Heart right ventricle (tissue), 16 donors: ENCODE measurements around the gene CHST5. TPM values are rescaled to one million over a fixed set of nuclear protein-coding genes. Genes with fewer than 3 reads are reported as not detected.
A peak's percentile ranks its signal among the peaks of the same experiment; 100 is the strongest.

Experiments used
- ATAC-seq, 8 donors: fragments of 200-7000 bp; cut with Tn5 transposase; one replicate each; pipeline ENCODE4 v1.9.1; 2020; ENCODE audit warnings: mild to moderate bottlenecking in 8 of 8, moderate library complexity in 8 of 8, moderate number of reproducible peaks in 1 of 8
- DNase-seq, 2 donors: peaks; one replicate each; pipeline ENCODE4 v3.0.0-alpha.2; 2020
- H3K27ac ChIP-seq, 10 donors: fragments of 200-600 bp; sonication (generic) in 2 of 10; one replicate each; pipeline versions ENCODE4 v1.5.0 to v1.8.0; 2020 to 2022; ENCODE audit warnings: mild to moderate bottlenecking in 3 of 10
- H3K27me3 ChIP-seq, 7 donors: fragments of 200-600 bp; one replicate each; pipeline ENCODE4 v1.8.0; 2021 to 2022; ENCODE audit warnings: mild to moderate bottlenecking in 2 of 7
- H3K36me3 ChIP-seq, 9 donors: fragments of 200-600 bp; sonication (generic) in 1 of 9; one replicate each; pipeline versions ENCODE4 v1.5.0 to v1.8.0; 2020 to 2022; ENCODE audit warnings: mild to moderate bottlenecking in 2 of 9
- H3K4me1 ChIP-seq, 9 donors: fragments of 200-600 bp; sonication (generic) in 1 of 9; one replicate each; pipeline versions ENCODE4 v1.5.0 to v1.8.0; 2020 to 2022; ENCODE audit warnings: mild to moderate bottlenecking in 4 of 9
- H3K4me3 ChIP-seq, 10 donors: fragments of 200-600 bp; sonication (generic) in 2 of 10; one replicate each; pipeline versions ENCODE4 v1.5.0 to v1.8.0; 2020 to 2022; ENCODE audit warnings: mild to moderate bottlenecking in 7 of 10, moderate library complexity in 2 of 10
- H3K9me3 ChIP-seq, 11 donors: fragments of 200-600 bp in 10 of 11; sonication (generic) in 2 of 11; one replicate each; pipeline versions ENCODE4 v1.5.0 to v1.8.0; 2013 to 2022; ENCODE audit warnings: mild to moderate bottlenecking in 2 of 11, control low read depth in 1 of 11, moderate library complexity in 1 of 11
- CTCF ChIP-seq, 9 donors: fragments of 200-600 bp; sonication (generic) in 2 of 9; IDR thresholded peaks; one replicate each; pipeline versions ENCODE4 v1.5.0 to v1.8.0; 2021 to 2022; ENCODE audit warnings: antibody characterized with exemption in 9 of 9, mild to moderate bottlenecking in 5 of 9, moderate library complexity in 1 of 9
- WGBS, 2 donors: extraction: QIAGEN DNeasy Blood & Tissue Kit; methylation state at CpG; one replicate each; pipeline ENCODE4 v1.1.7; 2013; ENCODE audit warnings: inconsistent platforms in 1 of 2; 5-methylcytosine and 5-hydroxymethylcytosine counted together
- intact Hi-C, 10 donors: fragments of 100-400 bp; cut with DNase I; formaldehyde crosslinking; loops; one replicate each; pipeline versions ENCODE4 v1.11.1 to v1.14.2; 2022
- polyA plus RNA-seq, 2 donors: library from polyadenylated mRNA; stranded (reverse); fragments of 200-250 nt; gene quantifications; one replicate each; pipeline ENCODE4 v1.2.3, GENCODE V29; 2013
- total RNA-seq, 10 donors: library from RNA; stranded (reverse); fragmentation: NEBNext Ultra II Directional in 3 of 10; extraction: Animal tissue kit (Norgen Biotek cat#: 25700) in 3 of 10; gene quantifications; one replicate each; pipeline versions ENCODE4 v1.2.1 to v1.2.4, GENCODE V29; 2021 to 2023
- donor health status: Arrhythmogenic right ventricular cardiomyopathy.
- donor health status: ischemic (EF 13 %, LVEDD 7.1; RV severe dilation, severe dysfunction).
- donor health status: healthy with polysubstance abuse.
- donor health status: DM: no; HTN: yes; CAD: no.
- donor health status: DM: no; HTN: no; CAD: no.
- donor health status: ischemic (EF 25% LVEDD 6.9; RV normal size, moderate dysfunction).
- donor health status: ischemic (EF 25% LVEDD 5.7; RV mildly dilated, moderate dysfunction).
- donor health status: healthy.
- donor health status: DM: yes; HTN: yes; CAD: no.
- donor health status: Ischemic cardiomyopathy.
- donor health status: ischemic (EF 35%, LVEDD 5.7; RV mildly dilated, moderate dysfunction).
- donor health status: nonischemic (EF 11% LVEDD 7.7; RV severe dilation, severe dysfunction).
- donor health status: DM: yes; HTN: yes; CAD: no.
- donor health status: PGD.
- donor health status: ischemic (EF 29% LVEDD 5.4; RV normal size, mild dysfunction).
- donor health status: nonischemic (EF 23%, LVEDD 6.1; RV moderate dilation, normal function).

Gene CHST5
- total and polyA plus RNA-seq, 12 donors, result 0.08 to 1.4 (median 0.48) TPM; not detected in 1

- H3K27ac ChIP-seq, result peak overlapping the region in 4 of 10 donors; percentile 15 to 43 (median 31)
- WGBS, 2 donors, result 3% methylated on average over 26 of the region's 26 CpGs
- intact Hi-C loops, result no loop called here
These were observed 41.2 kb downstream of the CHST5 start for GRCh38 chr16:75494661-75495075.

GRCh38 chr16:75494184-75494583 lies 41.7 kb downstream of the CHST5 start:
- DNase-seq (no peak), ATAC-seq (no peak)
- peak overlapping the region in 8 of 10 donors; percentile 26 to 58 (median 55) for H3K4me3 ChIP-seq
- H3K4me1 ChIP-seq, result peaks cover 0 to 20% (median 11%) of the 10 kb centered on the region in 9 donors
- no peaks in the 10 kb centered on the region for H3K36me3 ChIP-seq
- WGBS, 2 donors, result 64 to 66% methylated on average over 5 of the region's 5 CpGs
- H3K27me3 ChIP-seq, result peaks cover 0 to 35% (median 6%) of the 10 kb centered on the region in 7 donors
- no peak for TF ChIP-seq CTCF (IDR thresholded peaks at IDR 0.05)
- no peaks in the 10 kb centered on the region for H3K9me3 ChIP-seq
- intact Hi-C loops, result no loop called here
- H3K27ac ChIP-seq, result no peak overlapping the region

More at GRCh38 chr16:75494661-75495075, 41.2 kb downstream of the CHST5 start:
- Histone ChIP-seq H3K4me3 (peak overlapping the region; percentile 23 to 58 (median 54)), H3K9me3 (no peaks in the 10 kb centered on the region), H3K4me1 (peaks cover 0 to 24% (median 11%) of the 10 kb centered on the region in 9 donors), H3K27me3 (peaks cover 0 to 35% (median 6%) of the 10 kb centered on the region in 7 donors), H3K36me3 (no peaks in the 10 kb centered on the region)
- TF ChIP-seq CTCF (IDR thresholded peaks at IDR 0.05), result no peak
- peak in 5 of 8 donors; percentile 2 to 13 (median 4) for ATAC-seq
- DNase-seq, result no peak

- DNase-seq, result no peak
- Histone ChIP-seq H3K4me3 (no peak overlapping the region), H3K4me1 (peaks cover 0 to 16% (median 11%) of the 10 kb centered on the region in 9 donors), H3K36me3 (no peaks in the 10 kb centered on the region), H3K9me3 (no peaks in the 10 kb centered on the region), H3K27me3 (peaks cover 0 to 35% (median 6%) of the 10 kb centered on the region in 7 donors), H3K27ac (no peak overlapping the region)
- 96% methylated on average over 1 of the region's 1 CpG for WGBS, 2 donors
- no peak for ATAC-seq
- intact Hi-C loops, result no loop called here
- no peak for TF ChIP-seq CTCF (IDR thresholded peaks at IDR 0.05)
These were observed 44.0 kb downstream of the CHST5 start for GRCh38 chr16:75491876-75492275.

- WGBS, 2 donors, result 96 to 100% methylated on average over 2 of the region's 2 CpGs
- peaks cover 0 to 11% (median 0%) of the 10 kb centered on the region in 7 donors for H3K27me3 ChIP-seq
- H3K4me3 ChIP-seq, result no peak overlapping the region
- no peak for ATAC-seq
- no peaks in the 10 kb centered on the region for H3K36me3 ChIP-seq
- H3K9me3 ChIP-seq, result no peaks in the 10 kb centered on the region
- no peak overlapping the region for H3K27ac ChIP-seq
- intact Hi-C loops, result no loop called here
- TF ChIP-seq CTCF (IDR thresholded peaks at IDR 0.05), result no peak
- H3K4me1 ChIP-seq, result no peaks in the 10 kb centered on the region
- no peak for DNase-seq
These were observed 47.6 kb downstream of the CHST5 start for GRCh38 chr16:75488322-75488721.
